ENCODE results near the gene ARRDC4. TPM values are rescaled to one million over a fixed set of nuclear protein-coding genes. Genes with fewer than 3 reads are reported as not detected.

Gene ARRDC4
- total and polyA plus RNA-seq, 2 experiments from 2014 or later: 15.5 to 31.6 TPM

GRCh38 chr15:98017150-98017964 lies 56.9 kb downstream of the ARRDC4 start:
- 0 out of 2 replicates have a peak, but pooled peaks cover 6% of the 10 kb centered on the region for H3K27me3 ChIP-seq (replicated peaks; ENCODE audit: insufficient read depth)
- H3K79me2 ChIP-seq (ENCODE audit: insufficient read depth): no peaks in the 10 kb centered on the region
- H2AFZ ChIP-seq: no peak overlapping the region
- no peaks in the 10 kb centered on the region for H3K9me2 ChIP-seq (ENCODE audit: insufficient read depth)
- no peaks in the 10 kb centered on the region for H3F3A ChIP-seq (ENCODE audit: insufficient read depth)
- H3K4me3 ChIP-seq: no peak overlapping the region
- no peak overlapping the region for H3K9ac ChIP-seq
- in situ Hi-C loops (cut with MboI): no loop called here
- no peak for DNase-seq
- WGBS, 2 experiments (ENCODE audit: low coverage in 1 of 2, low lambda C conversion rate in 2 of 2, missing lambda C conversion rate in 2 of 2): 68 to 69% methylated on average over 10 of the region's 10 CpGs
- H3K4me1 ChIP-seq (ENCODE audit: insufficient read depth): no peaks in the 10 kb centered on the region
- no peaks in the 10 kb centered on the region for H4K20me1 ChIP-seq (ENCODE audit: insufficient read depth)
- no peak overlapping the region for H3K27ac ChIP-seq
- no peaks in the 10 kb centered on the region for H3K36me3 ChIP-seq (ENCODE audit: low read depth)
- no peaks in the 10 kb centered on the region for H3K9me3 ChIP-seq (ENCODE audit: low read depth)
- no peak overlapping the region for H3K4me2 ChIP-seq (ENCODE audit: unreplicated experiment)
- TF ChIP-seq EZH2phosphoT487 (IDR thresholded peaks at IDR 0.05; ENCODE audit: insufficient read depth, low read depth) (no peak), EZH2 (IDR thresholded peaks at IDR 0.05; ENCODE audit: insufficient read depth, poor library complexity, severe bottlenecking) (no peak)

GRCh38 chr15:98018761-98019351 lies 58.4 kb downstream of the ARRDC4 start:
- 43 to 54% methylated on average over 6 of the region's 6 CpGs for WGBS, 2 experiments (ENCODE audit: low coverage in 1 of 2, low lambda C conversion rate in 2 of 2, missing lambda C conversion rate in 2 of 2)
- H2AFZ ChIP-seq: no peak overlapping the region
- no peak for DNase-seq
- in situ Hi-C loops (cut with MboI): no loop called here
- no peaks in the 10 kb centered on the region for H3K79me2 ChIP-seq (ENCODE audit: insufficient read depth)
- no peak overlapping the region for H3K27ac ChIP-seq
- H3K9me3 ChIP-seq (ENCODE audit: low read depth): no peaks in the 10 kb centered on the region
- no peak overlapping the region for H3K4me2 ChIP-seq (ENCODE audit: unreplicated experiment)
- H3K4me1 ChIP-seq (ENCODE audit: insufficient read depth): no peaks in the 10 kb centered on the region
- no peak overlapping the region for H3K9ac ChIP-seq
- H3K4me3 ChIP-seq: no peak overlapping the region
- H3K27me3 ChIP-seq (replicated peaks; ENCODE audit: insufficient read depth): 0 out of 2 replicates have a peak, but pooled peaks cover 6% of the 10 kb centered on the region
- no peaks in the 10 kb centered on the region for H4K20me1 ChIP-seq (ENCODE audit: insufficient read depth)
- no peaks in the 10 kb centered on the region for H3K9me2 ChIP-seq (ENCODE audit: insufficient read depth)
- H3K36me3 ChIP-seq (ENCODE audit: low read depth): no peaks in the 10 kb centered on the region
- no peak for TF ChIP-seq EZH2 (IDR thresholded peaks at IDR 0.05; ENCODE audit: insufficient read depth, poor library complexity, severe bottlenecking)
- no peaks in the 10 kb centered on the region for H3F3A ChIP-seq (ENCODE audit: insufficient read depth)
